Measurements from ENCODE around the gene SEC61G. TPM values are rescaled to one million over a fixed set of nuclear protein-coding genes. Genes with fewer than 3 reads are reported as not detected.

The SEC61G gene
- total RNA-seq = 100 to 1,000 TPM; 171 to 181 TPM

DNA sequence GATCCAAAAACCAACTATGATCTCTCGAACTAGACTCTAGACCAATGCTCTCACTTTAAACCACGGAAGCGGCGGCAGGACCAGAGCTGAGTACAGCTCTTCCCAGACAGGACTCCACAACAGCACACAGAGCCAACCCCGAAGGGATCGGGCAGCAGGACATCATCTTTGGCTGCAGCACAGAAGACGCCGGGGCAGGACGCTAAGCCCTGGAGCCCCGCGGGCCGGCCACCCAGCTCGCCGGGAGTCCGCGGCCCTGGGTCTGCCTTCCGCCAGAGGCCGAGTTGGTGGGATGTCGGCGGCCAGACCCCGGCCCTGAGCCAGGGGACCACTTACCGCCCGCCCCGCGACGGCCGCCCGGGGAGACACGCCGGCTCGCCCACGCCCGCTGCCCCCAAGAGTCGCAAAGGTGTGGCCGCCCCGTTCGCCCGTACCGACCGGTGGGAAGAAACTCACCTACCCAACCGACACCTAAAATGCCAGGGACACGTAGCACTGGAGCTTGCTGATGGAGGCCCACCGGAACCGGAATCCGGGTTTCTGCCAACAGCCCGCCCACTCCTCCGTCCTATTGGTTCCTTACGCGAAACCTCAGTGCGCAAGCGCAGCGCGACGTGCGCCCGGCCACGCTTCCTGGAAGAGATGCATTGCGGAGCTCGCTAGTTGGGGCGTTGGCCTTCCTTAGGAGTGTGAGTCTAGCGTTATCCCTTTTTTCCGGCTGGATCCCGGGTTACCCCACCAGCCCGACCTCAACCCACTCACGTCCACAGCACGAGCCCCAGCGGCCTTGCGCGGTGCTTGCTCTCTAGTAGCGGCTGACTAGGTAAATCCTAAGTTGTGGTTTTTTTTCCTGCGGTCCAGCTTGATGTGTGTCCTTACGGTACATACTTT lies at the start of gene SEC61G:
Gene SEC61G (minus strand): TSS at position 510 of the 891 bp plus-strand sequence. CDS start 1,623 bp downstream, outside the sequence.
- ChIA-PET CTCF (interaction anchor here (1.3 to 1.9 kb wide), 4 partner anchors 12 to 550 kb away, joined by 3 to 12 read pairs (median 6); no protein-coding TSS in a partner anchor), POLR2A (interaction anchor here (0.6 to 2.1 kb wide), 7 partner anchors 9 to 1347 kb away, joined by 3 to 9 read pairs (median 5); partner anchors contain the start of gene CHCHD2)

DNA sequence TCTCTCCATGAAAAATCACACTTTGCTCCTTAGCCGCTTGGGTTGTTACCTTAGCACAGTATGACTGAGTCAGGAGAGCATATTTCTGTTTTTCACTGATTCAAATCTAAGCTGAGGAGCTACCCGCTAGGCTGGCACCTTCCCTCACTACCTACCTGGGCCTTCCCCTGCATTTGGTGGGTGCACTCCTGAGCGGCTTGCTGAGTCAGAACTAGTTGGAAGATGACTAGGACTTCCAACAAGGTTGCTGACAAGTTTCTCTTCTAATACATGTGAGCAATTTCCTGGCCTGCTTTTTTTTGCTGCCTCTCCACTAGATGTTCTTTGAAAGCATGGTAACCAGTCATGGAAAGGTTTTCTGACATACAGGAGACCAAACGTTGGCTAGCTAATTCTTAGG lies 43.8 kb upstream of the SEC61G start:
- POLR2A ChIA-PET = no interaction called here
- CTCF ChIA-PET = no interaction called here

DNA sequence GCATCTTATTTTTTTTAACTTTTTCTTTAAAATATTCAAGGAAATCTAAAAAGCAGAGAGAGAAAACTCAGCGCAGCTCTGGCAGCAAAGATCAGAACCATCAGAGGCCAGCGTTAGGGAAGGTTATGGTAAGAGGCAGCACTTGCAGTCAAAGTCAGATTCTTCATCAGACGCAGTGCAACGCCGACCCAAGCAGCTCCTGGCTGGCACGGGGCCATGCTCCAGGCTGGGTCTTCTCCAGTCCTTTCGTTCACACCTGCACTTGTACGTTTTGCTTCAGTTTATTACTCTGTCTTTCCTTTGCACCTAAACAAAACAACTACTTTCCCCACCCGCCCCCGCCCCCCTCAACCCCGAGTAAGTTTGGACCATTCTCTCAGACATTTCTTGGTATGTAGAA lies 43.1 kb upstream of the SEC61G start:
- ChIA-PET CTCF (no interaction called here), POLR2A (no interaction called here)

DNA sequence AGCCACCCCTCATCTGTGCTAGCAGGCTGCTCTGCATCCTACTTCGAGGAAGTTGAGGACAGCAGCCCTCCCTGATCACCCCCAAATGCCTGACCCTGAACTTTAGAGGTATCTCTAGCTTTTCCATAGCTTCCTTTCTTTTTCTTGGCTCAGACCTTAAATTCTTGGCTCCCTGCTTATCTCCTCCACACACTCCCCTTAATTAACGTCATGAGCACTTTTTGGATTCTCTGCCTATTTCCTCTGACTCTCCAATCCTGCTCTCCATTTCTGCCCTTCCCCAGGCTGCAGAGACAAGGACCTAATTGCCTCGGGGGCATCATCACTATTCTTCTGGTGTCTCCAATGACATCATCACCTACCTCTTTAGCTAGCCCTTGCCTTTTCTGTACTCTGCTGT lies 40.8 kb upstream of the SEC61G start:
- POLR2A ChIA-PET = no interaction called here
- CTCF ChIA-PET = no interaction called here

DNA sequence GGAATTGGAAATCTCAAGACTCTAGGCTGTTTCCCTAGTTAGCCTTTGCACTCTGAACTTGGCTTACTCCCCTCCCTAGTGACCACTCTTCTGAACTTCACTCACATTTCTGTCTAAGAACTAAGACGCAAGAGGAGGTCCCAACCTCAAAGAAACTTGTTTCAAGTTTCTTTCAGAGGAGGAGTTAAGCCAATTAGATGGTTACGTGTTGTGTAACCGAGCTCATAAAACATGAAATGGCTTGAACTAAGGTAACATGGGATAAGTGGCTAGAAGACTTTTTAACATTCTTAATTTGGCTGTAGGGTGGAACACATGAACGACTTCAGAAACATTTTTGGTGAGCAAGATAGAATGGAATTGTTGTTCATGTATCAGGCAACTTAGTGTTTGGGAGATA lies 39.5 kb upstream of the SEC61G start:
- ChIA-PET CTCF (no interaction called here), POLR2A (no interaction called here)

DNA sequence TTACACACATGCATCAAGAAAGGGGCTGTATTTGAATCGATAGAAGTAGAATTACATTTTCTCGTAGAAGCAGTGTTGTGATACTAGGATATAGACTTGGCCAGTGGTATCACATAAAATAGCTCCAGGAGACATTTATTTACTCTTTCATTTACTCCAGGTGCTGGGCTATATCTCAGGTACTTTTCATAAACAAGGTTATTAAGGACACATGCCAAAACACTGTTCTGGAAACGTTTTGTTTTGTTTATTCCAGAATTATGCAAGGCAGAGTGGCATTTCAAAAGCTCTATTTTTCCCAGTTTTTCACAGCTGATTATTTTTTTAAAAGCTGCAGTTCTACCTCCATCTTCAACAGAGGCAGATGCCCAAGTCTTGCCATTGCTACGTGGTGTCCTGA lies 37.8 kb upstream of the SEC61G start:
- CTCF ChIA-PET = interaction anchor here (0.9 kb wide), 1 partner anchor 23 kb away, joined by 3 read pairs; no protein-coding TSS in a partner anchor
- POLR2A ChIA-PET = no interaction called here

DNA sequence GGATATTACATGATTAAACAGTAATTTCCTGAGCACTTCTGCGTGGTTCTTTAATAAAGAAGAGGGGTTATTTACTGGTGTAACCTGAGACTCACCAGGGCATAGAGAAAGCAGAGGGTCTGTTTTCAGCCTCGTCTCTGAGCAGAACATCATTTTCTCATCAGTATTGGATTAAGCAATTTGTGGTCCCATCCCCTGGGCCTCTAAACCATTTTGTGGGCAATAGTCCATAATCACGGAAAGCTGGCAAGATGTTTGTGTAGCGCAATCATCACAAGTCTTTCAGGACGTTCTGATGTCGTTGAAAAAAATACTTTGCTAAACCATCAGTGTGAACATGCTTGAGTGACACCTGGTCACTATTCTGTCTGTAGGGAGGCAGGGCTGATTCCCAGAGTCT lies 37.1 kb upstream of the SEC61G start:
- CTCF ChIA-PET = no interaction called here
- POLR2A ChIA-PET = no interaction called here

DNA sequence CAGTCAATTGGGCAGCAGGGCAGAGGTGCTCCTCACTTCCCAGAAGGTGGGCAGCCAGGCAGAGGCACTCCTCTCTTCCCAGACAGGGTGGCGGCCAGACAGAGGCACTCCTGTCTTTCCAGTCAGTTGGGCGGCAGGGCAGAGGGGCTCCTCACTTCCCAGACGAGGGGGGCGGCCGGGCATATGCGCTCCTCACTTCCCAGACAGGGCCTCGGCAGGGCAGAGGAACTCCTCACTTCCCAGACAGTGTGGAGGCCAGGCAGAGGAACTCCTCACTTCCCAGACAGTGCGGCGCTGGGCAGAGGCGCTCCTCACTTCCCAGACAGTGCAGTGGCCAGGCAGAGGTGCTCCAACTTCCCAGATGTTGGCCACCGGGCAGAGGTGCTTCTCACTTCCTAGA lies 33.4 kb upstream of the SEC61G start:
- CTCF ChIA-PET = no interaction called here

DNA sequence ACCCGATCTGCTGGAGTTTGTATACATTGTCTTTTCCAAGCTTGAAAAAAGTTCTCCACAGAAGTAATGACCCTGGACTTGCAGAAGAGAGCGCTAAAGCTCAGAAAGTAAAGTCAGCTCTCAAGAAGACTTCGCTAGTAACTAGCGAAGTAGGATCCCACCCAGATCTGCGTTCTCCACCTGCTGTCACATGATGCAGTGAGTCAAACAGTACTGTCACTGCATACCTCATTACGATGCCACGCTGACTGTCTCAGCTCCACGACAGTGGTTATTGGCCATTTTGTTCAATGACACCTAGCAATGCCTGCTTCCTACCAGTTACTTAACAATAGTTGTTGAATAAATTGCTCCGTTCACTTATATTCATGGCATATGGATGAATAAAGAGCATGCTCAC lies 29.7 kb upstream of the SEC61G start:
- ChIA-PET CTCF (interaction anchor here (0.9 to 1.8 kb wide), 3 partner anchors 8 to 467 kb away, joined by 3 to 14 read pairs (median 4); no protein-coding TSS in a partner anchor), POLR2A (no interaction called here)

More for the DNA sequence above, 33.4 kb upstream of the SEC61G start:
- POLR2A ChIA-PET = no interaction called here

DNA sequence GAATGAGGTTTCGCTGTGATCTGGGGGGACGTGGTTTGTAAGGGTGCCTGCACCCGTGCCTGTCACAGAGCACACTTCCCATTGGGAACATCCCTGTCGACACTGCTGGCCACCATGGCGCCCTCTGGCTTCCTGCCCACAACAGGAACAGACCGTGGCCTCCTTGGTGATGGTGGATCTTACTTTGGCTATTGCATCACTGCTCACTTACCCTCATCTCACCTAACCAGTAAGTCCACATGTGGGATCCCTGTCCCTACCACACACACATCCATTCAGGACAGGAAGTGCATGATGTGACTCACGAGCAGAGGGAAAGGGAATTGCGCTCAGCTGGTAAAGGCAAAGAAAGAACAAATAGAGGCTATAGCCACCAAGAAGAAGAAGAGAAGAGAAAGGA lies 26.2 kb upstream of the SEC61G start:
- CTCF ChIA-PET = no interaction called here

DNA sequence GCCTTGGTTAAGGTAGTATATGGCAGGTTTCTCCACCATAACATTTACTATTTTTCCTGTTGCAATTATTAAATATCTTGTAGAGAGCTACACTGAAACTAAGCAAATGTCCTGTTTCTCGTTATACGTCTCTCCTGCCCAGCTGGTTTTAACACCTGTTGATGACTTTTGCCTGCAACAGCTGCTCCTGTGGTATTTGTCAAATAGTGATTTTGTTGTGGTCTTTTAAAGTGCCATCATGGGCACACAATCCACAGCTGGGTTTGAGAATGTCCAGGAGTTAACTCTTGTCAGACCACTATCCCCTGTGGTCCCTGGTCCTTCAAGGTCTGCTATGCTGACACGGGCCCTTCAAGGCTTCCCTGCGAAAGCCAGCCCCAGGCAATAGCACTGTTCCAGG lies 24.9 kb upstream of the SEC61G start:
- CTCF ChIA-PET = interaction anchor here (0.9 to 1.0 kb wide), 2 partner anchors 10 to 471 kb away, joined by 3 read pairs; no protein-coding TSS in a partner anchor
- POLR2A ChIA-PET = no interaction called here

More for the DNA sequence above, 26.2 kb upstream of the SEC61G start:
- POLR2A ChIA-PET = no interaction called here

DNA sequence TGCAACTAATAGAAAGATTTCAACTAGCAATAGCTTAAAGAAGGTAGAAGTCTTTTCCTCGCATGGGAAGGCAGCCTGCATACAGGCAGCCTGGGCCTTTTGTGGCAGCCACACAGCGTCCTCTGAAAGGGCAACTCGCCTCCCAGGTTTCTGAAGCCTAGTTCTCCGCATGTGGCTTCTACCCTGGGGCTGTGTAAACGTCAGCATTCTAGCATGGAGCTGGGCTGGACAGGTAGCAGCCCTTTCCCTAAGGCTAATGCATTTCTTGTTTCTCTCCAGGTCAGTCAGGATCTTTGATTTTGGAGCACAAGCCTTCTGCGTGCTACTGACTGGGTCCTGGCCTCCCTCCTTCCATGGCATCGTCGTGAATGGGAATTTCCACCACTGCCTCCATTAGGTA lies 23.8 kb upstream of the SEC61G start:
- CTCF ChIA-PET = no interaction called here
- POLR2A ChIA-PET = no interaction called here

DNA sequence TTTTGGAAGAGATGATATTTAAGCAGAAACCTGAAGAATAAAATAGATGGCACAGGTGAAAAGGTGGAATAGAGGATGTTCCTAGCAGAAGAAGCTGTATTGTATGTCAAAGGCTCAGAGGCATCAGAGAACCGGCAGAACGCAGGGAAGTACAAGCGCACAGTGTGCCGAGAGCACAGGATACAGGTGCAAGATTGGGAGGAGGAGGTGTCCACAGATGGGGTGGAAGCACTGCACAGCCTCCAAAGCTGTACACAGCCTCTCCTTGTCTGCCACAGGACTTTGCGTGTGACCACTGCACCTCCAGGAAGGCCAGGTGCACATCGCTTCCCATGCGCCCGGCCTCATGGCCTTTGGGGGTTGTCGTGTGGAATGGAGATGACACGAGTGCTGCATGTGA lies 23.3 kb upstream of the SEC61G start:
- ChIA-PET POLR2A (no interaction called here), CTCF (no interaction called here)

DNA sequence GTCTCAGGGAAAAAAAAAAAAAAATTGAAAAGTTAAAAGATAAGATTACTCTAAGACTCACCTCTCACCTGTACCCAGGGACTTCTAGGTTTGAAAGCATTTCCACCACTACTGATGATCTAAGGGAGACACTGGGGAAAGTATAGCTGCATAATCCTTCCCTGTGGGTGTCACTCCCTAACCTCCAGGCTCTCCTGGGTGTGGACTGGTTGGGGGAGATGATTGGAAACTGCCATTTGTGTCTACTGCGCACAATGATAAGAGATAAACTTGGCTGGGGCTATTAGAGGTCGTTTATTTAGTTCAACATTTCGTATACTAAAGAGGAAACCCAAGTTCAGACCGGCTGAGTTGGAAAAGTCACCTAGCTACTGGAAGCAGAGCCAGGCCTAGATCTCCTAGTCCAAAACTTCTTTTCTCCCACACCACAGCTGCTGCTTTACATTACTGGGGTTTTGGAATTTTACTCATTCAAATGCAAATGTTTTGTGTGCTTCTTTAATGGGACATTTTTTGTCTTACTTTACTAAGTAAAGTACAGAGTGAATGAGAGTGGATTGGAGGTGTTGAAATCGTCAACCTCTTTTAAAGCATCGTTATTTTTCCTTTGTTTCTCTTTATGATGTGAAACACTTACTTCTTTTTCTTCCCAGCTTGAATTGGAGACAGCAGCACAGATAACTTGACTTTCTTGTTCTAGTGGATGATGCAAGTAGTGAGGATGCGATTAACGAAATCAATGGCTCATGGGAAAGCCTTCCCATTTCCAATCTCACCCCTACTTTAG lies 22.3 kb upstream of the SEC61G start:
- CTCF ChIA-PET = interaction anchor here (0.7 to 0.8 kb wide), 3 partner anchors 8 to 474 kb away, joined by 3 read pairs; no protein-coding TSS in a partner anchor

DNA sequence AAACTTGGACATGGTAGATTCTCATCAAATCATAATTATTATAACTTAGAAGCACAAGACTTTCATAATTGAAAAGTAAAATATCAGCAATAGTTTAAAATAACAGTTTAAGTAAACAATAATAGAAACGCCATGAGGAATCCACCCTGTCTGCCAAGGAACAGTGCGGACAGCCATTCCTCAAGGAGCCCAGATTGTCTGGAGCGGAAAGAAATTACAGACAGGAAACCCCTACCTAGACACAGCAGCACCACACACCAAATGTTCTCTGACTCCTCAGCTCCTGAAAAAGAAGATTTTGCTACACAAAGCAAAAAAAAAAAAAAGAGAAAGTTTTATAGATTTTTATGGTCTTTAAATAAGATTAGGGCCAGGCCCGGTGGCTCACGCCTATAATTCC lies 21.5 kb upstream of the SEC61G start:
- POLR2A ChIA-PET = no interaction called here
- CTCF ChIA-PET = interaction anchor here (0.6 to 0.7 kb wide), 2 partner anchors 9 to 20 kb away, joined by 3 to 4 read pairs; no protein-coding TSS in a partner anchor

More for the DNA sequence above, 22.3 kb upstream of the SEC61G start:
- POLR2A ChIA-PET = no interaction called here

DNA sequence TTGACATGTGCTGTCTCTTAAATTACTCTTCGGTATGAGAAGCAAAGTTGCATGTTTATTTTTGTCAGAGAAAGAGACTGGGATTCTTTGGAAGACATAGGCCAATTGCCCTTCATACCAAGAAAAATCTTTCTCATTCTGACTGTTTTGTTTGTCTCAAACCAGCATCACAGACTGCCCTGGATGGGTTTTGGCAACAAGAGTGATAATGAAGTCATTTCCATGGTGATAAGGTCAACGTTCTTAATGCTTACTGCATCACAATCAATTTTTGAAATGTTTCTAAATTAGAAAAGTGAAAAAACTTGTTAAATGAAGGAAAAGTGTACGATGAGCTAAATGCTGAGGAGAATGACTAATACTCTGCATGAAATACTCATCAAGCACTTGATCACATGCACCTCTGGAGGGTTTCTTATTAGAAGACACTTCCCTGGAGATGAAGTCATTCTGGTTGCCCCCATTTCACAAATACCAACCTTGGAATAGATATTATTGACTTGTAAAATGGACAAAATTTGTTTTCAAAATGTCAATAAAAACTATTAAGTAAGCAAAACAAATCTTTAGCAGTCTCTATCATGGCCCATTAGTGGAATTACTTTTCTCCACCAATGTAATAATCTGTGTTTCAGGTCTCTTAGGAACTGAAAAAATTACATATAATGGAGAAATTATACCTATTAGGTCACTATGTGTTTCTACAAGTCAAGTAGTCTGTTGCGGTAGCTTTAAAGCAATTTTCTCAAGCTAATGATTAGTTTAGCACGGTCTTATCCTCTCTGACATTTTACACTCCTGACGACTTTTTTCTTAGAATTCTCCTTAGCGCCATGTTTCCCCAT lies 19.9 kb upstream of the SEC61G start:
- ChIA-PET CTCF (interaction anchor here (0.6 to 2.8 kb wide), 2 partner anchors 476 kb away, joined by 3 to 12 read pairs; no protein-coding TSS in a partner anchor), POLR2A (no interaction called here)

DNA sequence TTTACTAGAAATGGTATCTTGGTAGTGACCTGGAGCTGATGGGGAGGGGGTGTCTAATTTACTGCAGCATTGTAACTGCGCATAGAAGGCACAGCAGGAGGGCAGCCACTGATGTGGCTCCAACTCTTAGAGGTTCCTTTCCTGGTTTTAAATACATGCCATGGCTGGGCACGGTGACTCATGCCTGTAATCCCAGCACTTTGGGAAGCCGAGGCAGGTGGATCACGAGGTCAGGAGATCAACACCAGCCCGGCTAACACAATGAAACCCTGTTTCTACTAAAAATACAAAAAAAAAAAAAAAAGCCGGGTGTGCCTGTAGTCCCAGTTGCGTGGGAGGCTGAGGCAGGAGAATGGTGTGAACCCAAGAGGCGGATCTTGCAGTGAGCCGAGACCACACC lies 19.2 kb upstream of the SEC61G start:
- ChIA-PET CTCF (interaction anchor here (2.8 kb wide), 1 partner anchor 477 kb away, joined by 12 read pairs; no protein-coding TSS in a partner anchor), POLR2A (no interaction called here)

DNA sequence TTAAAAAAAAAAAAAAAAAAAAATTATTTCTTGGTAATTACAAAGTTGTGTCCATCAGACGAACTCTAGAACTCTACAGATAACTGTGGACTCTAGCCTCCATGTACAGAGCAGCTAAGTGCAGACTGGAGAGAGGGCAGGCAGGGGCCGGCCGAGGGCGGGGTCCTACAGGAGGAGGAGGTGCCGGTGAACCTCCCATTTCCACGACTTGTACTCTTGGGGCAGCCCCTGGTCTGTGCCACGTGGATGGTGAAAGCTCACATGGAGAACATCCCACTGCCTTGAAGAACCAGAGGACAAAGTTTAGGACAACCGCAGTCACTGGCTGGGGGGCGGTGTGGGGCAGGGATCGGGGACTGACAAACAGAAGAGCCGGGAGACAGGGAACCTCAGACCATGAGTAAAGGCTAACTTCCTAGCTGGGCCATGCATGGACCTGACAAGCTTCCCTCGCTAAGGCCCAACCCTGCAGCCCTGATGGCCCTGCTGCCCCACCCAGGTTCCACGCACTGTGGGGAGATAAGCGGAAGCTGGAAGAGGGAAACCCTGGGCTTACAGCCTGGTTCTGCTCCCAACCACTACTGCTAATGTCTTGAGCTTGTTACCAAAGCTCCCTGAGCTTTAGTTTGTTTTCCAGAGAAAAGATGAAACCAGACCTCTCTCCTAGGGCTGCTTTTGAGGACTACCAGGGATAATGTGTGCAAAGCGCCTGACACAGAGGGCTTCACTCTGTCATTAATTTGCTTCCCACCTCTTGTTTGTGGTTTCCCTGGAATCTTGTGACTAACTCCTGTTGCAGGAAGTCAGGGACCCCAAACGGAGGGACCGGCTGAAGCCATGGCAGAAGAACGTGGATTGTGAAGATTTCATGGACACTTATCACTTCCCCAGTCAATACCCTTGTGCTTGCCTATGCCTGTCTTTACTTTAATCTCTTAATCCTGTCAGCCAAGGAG lies 16.1 kb upstream of the SEC61G start:
- POLR2A ChIA-PET = no interaction called here
- CTCF ChIA-PET = interaction anchor here (1.1 to 1.5 kb wide), 2 partner anchors 9 to 480 kb away, joined by 3 to 14 read pairs; no protein-coding TSS in a partner anchor
